ENCODE measurements around the gene TCTN1. TPM values are rescaled to one million over a fixed set of nuclear protein-coding genes. Genes with fewer than 3 reads are reported as not detected.
"Not testable (repeated sequence)": the region's sequence is repeated elsewhere in the genome, so short reads cannot be mapped to it uniquely, and the experiment has no call there.

The TCTN1 gene
- total RNA-seq, 1 experiment from 2014 or later = 27.0 TPM

GRCh38 chr12:110585231-110585799 lies 28.6 kb upstream of the TCTN1 start:
- no peak for DNase-seq (ENCODE audit: low read depth, low spot score)
- ChIA-PET POLR2A (interaction anchor here (1.1 kb wide), 1 partner anchor 154 kb away, joined by 3 read pairs; no protein-coding TSS in a partner anchor), CTCF (interaction anchor here (1.1 to 1.4 kb wide), 2 partner anchors 15 to 117 kb away, joined by 3 to 4 read pairs; partner anchors contain the start of gene GPN3), RAD21 (ENCODE audit: low non-redundant PET in 1 of 2, low total read pairs in 2 of 2, uncharacterized antibody in 2 of 2, unreplicated experiment in 2 of 2) (no interaction called here)
- no TSS peak for BruUV-seq (replicated peaks)
- no peaks in the 10 kb centered on the region for H3K36me3 ChIP-seq (ENCODE audit: control insufficient read depth in 1 of 2, insufficient read depth in 2 of 2, low read length in 2 of 2)
- peaks cover 29% of the 10 kb centered on the region for H3K79me2 ChIP-seq (ENCODE audit: insufficient read depth, low read length)
- no peaks in the 10 kb centered on the region for H3K9me2 ChIP-seq (ENCODE audit: insufficient read depth)
- ATAC-seq = no peak
- TF ChIP-seq MAX (IDR thresholded peaks at IDR 0.05) = no peak
- TF ChIP-seq ZFX (IDR thresholded peaks at IDR 0.05) = no peak
- no peak for TF ChIP-seq RAD21 (IDR thresholded peaks at IDR 0.05; ENCODE audit: low read depth)
- TF ChIP-seq JUND (IDR thresholded peaks at IDR 0.05) = no peak
- TF ChIP-seq CEBPB (IDR thresholded peaks at IDR 0.05; ENCODE audit: low read depth) = no peak
- TF ChIP-seq CBX3 (IDR thresholded peaks at IDR 0.05; ENCODE audit: low read depth) = no peak
- H3K9me3 ChIP-seq (ENCODE audit: control insufficient read depth in 1 of 2, insufficient read depth in 1 of 2, low read depth in 1 of 2, low read length in 2 of 2) = no peaks in the 10 kb centered on the region
- H2AFZ ChIP-seq (ENCODE audit: low read depth, low read length, poor library complexity, severe bottlenecking) = peak overlapping the region; percentile 53
- H4K20me1 ChIP-seq (ENCODE audit: insufficient read depth) = no peaks in the 10 kb centered on the region
- H3K9ac ChIP-seq (ENCODE audit: low read length) = no peak overlapping the region
- H3K4me3 ChIP-seq (replicated peaks in 1 of 2; ENCODE audit: low read depth in 1 of 2, low read length in 2 of 2) = no peak overlapping the region
- H3K4me1 ChIP-seq (ENCODE audit: control insufficient read depth in 1 of 2, insufficient read depth in 2 of 2, low read length in 2 of 2) = peaks cover 11 to 43% of the 10 kb centered on the region in 2 experiments
- no peak overlapping the region for H3K4me2 ChIP-seq (ENCODE audit: low read length)
- H3K27ac ChIP-seq (ENCODE audit: low read depth, low read length) = no peak overlapping the region
- no peaks in the 10 kb centered on the region for H3K27me3 ChIP-seq (ENCODE audit: insufficient read depth, low read length)
- intact Hi-C loops (cut with micrococcal nuclease) = no loop called here

- H3K36me3 ChIP-seq (ENCODE audit: control insufficient read depth in 1 of 2, insufficient read depth in 2 of 2, low read length in 2 of 2); H3K9ac ChIP-seq (ENCODE audit: low read length); RAD21 ChIA-PET (ENCODE audit: low non-redundant PET in 1 of 2, low total read pairs in 2 of 2, uncharacterized antibody in 2 of 2, unreplicated experiment in 2 of 2); H4K20me1 ChIP-seq (ENCODE audit: insufficient read depth); H2AFZ ChIP-seq (ENCODE audit: low read depth, low read length, poor library complexity, severe bottlenecking); CTCF ChIA-PET; intact Hi-C loops (cut with micrococcal nuclease); ATAC-seq; BruUV-seq (replicated peaks); H3K9me3 ChIP-seq (ENCODE audit: control insufficient read depth in 1 of 2, insufficient read depth in 1 of 2, low read depth in 1 of 2, low read length in 2 of 2); H3K27me3 ChIP-seq (ENCODE audit: insufficient read depth, low read length); H3K4me2 ChIP-seq (ENCODE audit: low read length); H3K9me2 ChIP-seq (ENCODE audit: insufficient read depth); DNase-seq (ENCODE audit: low read depth, low spot score); H3K4me3 ChIP-seq (replicated peaks in 1 of 2; ENCODE audit: low read depth in 1 of 2, low read length in 2 of 2); POLR2A ChIA-PET; H3K27ac ChIP-seq (ENCODE audit: low read depth, low read length): not testable (repeated sequence)
- H3K4me1 ChIP-seq (ENCODE audit: control insufficient read depth in 1 of 2, insufficient read depth in 2 of 2, low read length in 2 of 2) = peaks cover 8 to 27% of the 10 kb centered on the region in 2 experiments
- peaks cover 11% of the 10 kb centered on the region for H3K79me2 ChIP-seq (ENCODE audit: insufficient read depth, low read length)
Observed at GRCh38 chr12:110587102-110587501, 26.8 kb upstream of the TCTN1 start.

All from HCT116 (cell line).